ENCODE measurements around the gene CCDC194. TPM values are rescaled to one million over a fixed set of nuclear protein-coding genes. Genes with fewer than 3 reads are reported as not detected.

CCDC194 gene
- total and polyA plus RNA-seq, 2 experiments from 2014 or later = not detected

GRCh38 chr19:17394891-17395415 lies 957 bp upstream of the CCDC194 start:
- WGBS (ENCODE audit: low lambda C conversion rate, missing lambda C conversion rate) = 44% methylated on average over 15 of the region's 19 CpGs
- H2AFZ ChIP-seq = no peak overlapping the region
- H3K4me1 ChIP-seq (ENCODE audit: insufficient read depth) = peaks cover 5% of the 10 kb centered on the region
- no peaks in the 10 kb centered on the region for H4K20me1 ChIP-seq (ENCODE audit: insufficient read depth, poor library complexity, severe bottlenecking)
- H3K36me3 ChIP-seq (replicated peaks; ENCODE audit: insufficient read depth, low read depth) = no peaks in the 10 kb centered on the region
- no peak overlapping the region for H3K27ac ChIP-seq
- no peak overlapping the region for H3K4me3 ChIP-seq
- H3K79me2 ChIP-seq = no peaks in the 10 kb centered on the region
- peaks cover 4% of the 10 kb centered on the region for H3K27me3 ChIP-seq
- H3K4me2 ChIP-seq = no peak overlapping the region
- DNase-seq (ENCODE audit: low spot score) = no peak
- no peaks in the 10 kb centered on the region for H3K9me2 ChIP-seq (replicated peaks; ENCODE audit: insufficient read depth)
- no peak for TF ChIP-seq EZH2 (IDR thresholded peaks at IDR 0.05; ENCODE audit: borderline replicate concordance)
- TF ChIP-seq EZH2phosphoT487 (IDR thresholded peaks at IDR 0.05; ENCODE audit: low read depth, severe bottlenecking, unreplicated experiment) = no peak
- TF ChIP-seq, protein P1, sequence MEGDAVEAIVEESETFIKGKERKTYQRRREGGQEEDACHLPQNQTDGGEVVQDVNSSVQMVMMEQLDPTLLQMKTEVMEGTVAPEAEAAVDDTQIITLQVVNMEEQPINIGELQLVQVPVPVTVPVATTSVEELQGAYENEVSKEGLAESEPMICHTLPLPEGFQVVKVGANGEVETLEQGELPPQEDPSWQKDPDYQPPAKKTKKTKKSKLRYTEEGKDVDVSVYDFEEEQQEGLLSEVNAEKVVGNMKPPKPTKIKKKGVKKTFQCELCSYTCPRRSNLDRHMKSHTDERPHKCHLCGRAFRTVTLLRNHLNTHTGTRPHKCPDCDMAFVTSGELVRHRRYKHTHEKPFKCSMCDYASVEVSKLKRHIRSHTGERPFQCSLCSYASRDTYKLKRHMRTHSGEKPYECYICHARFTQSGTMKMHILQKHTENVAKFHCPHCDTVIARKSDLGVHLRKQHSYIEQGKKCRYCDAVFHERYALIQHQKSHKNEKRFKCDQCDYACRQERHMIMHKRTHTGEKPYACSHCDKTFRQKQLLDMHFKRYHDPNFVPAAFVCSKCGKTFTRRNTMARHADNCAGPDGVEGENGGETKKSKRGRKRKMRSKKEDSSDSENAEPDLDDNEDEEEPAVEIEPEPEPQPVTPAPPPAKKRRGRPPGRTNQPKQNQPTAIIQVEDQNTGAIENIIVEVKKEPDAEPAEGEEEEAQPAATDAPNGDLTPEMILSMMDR (IDR thresholded peaks at IDR 0.05; ENCODE audit: poor library complexity) = peak; percentile 50
- H3K9me3 ChIP-seq (ENCODE audit: low read depth) = no peaks in the 10 kb centered on the region

DNA sequence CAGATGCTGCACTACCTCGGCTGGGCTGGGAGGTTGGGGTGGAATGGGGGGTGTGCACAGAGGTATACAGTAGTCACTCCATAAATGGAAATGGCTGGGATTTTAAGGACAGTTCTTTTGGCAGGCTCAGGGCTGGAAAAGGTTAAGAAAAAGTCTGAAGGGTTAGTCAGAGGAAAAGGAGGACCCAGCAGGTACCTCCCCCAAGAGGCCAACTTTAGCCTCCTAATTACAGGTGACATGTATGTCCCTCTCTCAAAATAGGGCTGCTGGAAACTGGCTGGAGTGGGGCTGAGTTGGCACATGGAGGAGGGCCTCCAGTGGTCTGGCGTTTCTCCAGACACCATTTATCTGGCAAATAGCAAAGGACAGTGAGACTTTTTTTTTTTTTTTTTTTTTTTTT lies 994 bp downstream of the CCDC194 start:
- H2AFZ ChIP-seq = no peak overlapping the region
- no peak for DNase-seq (ENCODE audit: low spot score)
- no peak overlapping the region for H3K4me3 ChIP-seq
- no peak overlapping the region for H3K4me2 ChIP-seq
- TF ChIP-seq, protein P1 (IDR thresholded peaks at IDR 0.05; ENCODE audit: poor library complexity) = no peak
- no peak for TF ChIP-seq EZH2 (IDR thresholded peaks at IDR 0.05; ENCODE audit: borderline replicate concordance)
- TF ChIP-seq EZH2phosphoT487 (IDR thresholded peaks at IDR 0.05; ENCODE audit: low read depth, severe bottlenecking, unreplicated experiment) = no peak
- H3K36me3 ChIP-seq (replicated peaks; ENCODE audit: insufficient read depth, low read depth) = no peaks in the 10 kb centered on the region
- peaks cover 5% of the 10 kb centered on the region for H3K4me1 ChIP-seq (ENCODE audit: insufficient read depth)
- H3K79me2 ChIP-seq = no peaks in the 10 kb centered on the region
- H3K9me2 ChIP-seq (replicated peaks; ENCODE audit: insufficient read depth) = no peaks in the 10 kb centered on the region
- peaks cover 9% of the 10 kb centered on the region for H3K27me3 ChIP-seq
- 64% methylated on average over 2 of the region's 2 CpGs for WGBS (ENCODE audit: low lambda C conversion rate, missing lambda C conversion rate)
- no peaks in the 10 kb centered on the region for H3K9me3 ChIP-seq (ENCODE audit: low read depth)
- no peak overlapping the region for H3K27ac ChIP-seq
- no peaks in the 10 kb centered on the region for H4K20me1 ChIP-seq (ENCODE audit: insufficient read depth, poor library complexity, severe bottlenecking)

DNA sequence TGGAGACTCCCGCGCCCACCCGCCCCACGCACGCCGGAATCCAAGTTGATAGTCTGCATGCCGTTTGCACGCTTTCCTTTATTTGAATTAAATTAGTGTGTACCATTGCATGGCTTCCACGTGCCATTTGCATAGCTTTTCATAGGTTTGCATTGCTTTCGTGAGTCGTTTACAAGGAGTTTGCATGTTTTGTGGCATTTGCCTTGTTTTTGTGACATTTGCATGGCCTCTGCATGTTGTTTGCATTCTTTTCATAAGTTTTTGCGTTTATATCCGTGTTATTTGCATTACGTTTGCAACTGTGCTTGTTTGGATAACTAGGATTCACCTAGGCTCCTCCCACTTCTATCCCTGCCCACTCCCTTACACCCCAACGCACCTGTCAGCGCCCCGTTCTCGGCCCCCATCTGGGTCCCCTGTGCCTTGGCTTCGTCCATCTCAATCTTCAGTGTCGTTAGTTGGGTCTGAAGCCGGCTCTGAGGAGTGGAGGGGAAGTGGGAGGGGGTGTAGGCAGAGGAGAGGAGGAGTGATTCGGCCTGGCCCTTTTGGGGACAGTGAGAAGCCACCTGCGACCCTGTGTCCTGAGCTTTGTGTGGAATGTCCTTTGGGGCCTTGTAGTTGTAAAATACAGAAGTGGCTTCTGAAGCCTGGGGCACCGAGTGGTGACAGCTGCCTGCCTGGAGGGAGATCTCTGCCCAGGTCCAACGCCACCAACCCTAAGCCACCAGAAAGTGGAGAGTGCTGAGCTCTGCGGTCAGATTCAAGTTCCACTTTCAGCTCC lies 2.4 kb downstream of the CCDC194 start:
- H3K9me3 ChIP-seq (ENCODE audit: low read depth) = no peaks in the 10 kb centered on the region
- H3K4me2 ChIP-seq = peak overlapping the region; percentile 88
- 15% methylated on average over 26 of the region's 26 CpGs for WGBS (ENCODE audit: low lambda C conversion rate, missing lambda C conversion rate)
- TF ChIP-seq, protein P1 (IDR thresholded peaks at IDR 0.05; ENCODE audit: poor library complexity) = no peak
- TF ChIP-seq EZH2 (IDR thresholded peaks at IDR 0.05; ENCODE audit: borderline replicate concordance) (no peak), EZH2phosphoT487 (IDR thresholded peaks at IDR 0.05; ENCODE audit: low read depth, severe bottlenecking, unreplicated experiment) (no peak)
- DNase-seq (ENCODE audit: low spot score) = no peak
- H3K4me1 ChIP-seq (ENCODE audit: insufficient read depth) = peaks cover 5% of the 10 kb centered on the region
- peak overlapping the region; percentile 31 for H3K4me3 ChIP-seq
- H3K9me2 ChIP-seq (replicated peaks; ENCODE audit: insufficient read depth) = no peaks in the 10 kb centered on the region
- H3K36me3 ChIP-seq (replicated peaks; ENCODE audit: insufficient read depth, low read depth) = no peaks in the 10 kb centered on the region
- no peak overlapping the region for H3K27ac ChIP-seq
- H3K79me2 ChIP-seq = no peaks in the 10 kb centered on the region
- H2AFZ ChIP-seq = peak overlapping the region; percentile 50
- H4K20me1 ChIP-seq (ENCODE audit: insufficient read depth, poor library complexity, severe bottlenecking) = no peaks in the 10 kb centered on the region
- H3K27me3 ChIP-seq = peaks cover 9% of the 10 kb centered on the region
